K562 (cell line): Measurements from ENCODE around the gene NRXN3. TPM values are rescaled to one million over a fixed set of nuclear protein-coding genes. Genes with fewer than 3 reads are reported as not detected.

Experiments
- ATAC-seq: fragments of 200-7000 bp; cut with Tn5 transposase; 3 replicates; pipeline ENCODE4 v1.9.1; 2020; ENCODE audit warnings: moderate library complexity
- BruUV-seq: library from RNA; stranded (reverse); fragments of 400-500 nt; replicated peaks from 2 replicates; lab custom pipeline; 2021; lab: Mats Ljungman, UMichigan
- CTCF ChIA-PET: fragments of 300-600 bp; formaldehyde crosslinking; extraction: SDS; loops from one replicate; lab custom pipeline; 2021; ENCODE audit warnings: low intra/inter-chr PET ratio; lab: Yijun Ruan, JAX
- POLR2A ChIA-PET: fragments of 300-600, 350-650 bp; sonication (Branson Sonifier 250); formaldehyde crosslinking; extraction: SDS; loops from one replicate; lab custom pipeline; 2021; ENCODE audit warnings: antibody characterized with exemption, inconsistent platforms; lab: Yijun Ruan, JAX
- DNase-seq, 4 experiments: peaks; one replicate each; pipeline versions ENCODE4 v3.0.0 to v3.0.0-alpha.2; 2011 to 2018; ENCODE audit warnings: low spot score in 3 of 4, mixed read lengths in 3 of 4; ENCODE audit errors: extremely low read depth in 1 of 4
- FAIRE-seq: peaks from 2 replicates; lab custom pipeline; 2011; peaks lifted over from hg19 to GRCh38; lab: Jason Lieb, UNC
- H2AFZ ChIP-seq: 2 replicates; pipeline ENCODE4 v1.6.0; 2011; ENCODE audit warnings: low read depth, low read length, control low read depth, inconsistent platforms
- H3K27ac ChIP-seq: fragments of 200-600 bp; 3 replicates; pipeline ENCODE4 v1.8.0; 2011; ENCODE audit warnings: low read depth, mild to moderate bottlenecking, control low read depth, inconsistent platforms, low read length, moderate library complexity, mixed read lengths; ENCODE audit errors: extremely low read depth
- H3K27me3 ChIP-seq, 2 experiments: fragments of 300-600 bp in 1 of 2; 2 replicates in 1 of 2; 3 replicates in 1 of 2; pipeline versions ENCODE4 v1.6.0 to v1.8.0; 2011; ENCODE audit warnings: inconsistent platforms in 2 of 2, low read length in 2 of 2, mild to moderate bottlenecking in 1 of 2, mixed read lengths in 1 of 2, moderate library complexity in 1 of 2; ENCODE audit not compliant: control insufficient read depth in 2 of 2, insufficient read depth in 2 of 2
- H3K36me3 ChIP-seq: fragments of 300-600 bp; 3 replicates; pipeline ENCODE4 v1.8.0; 2011; ENCODE audit warnings: mild to moderate bottlenecking, low read length, inconsistent platforms; ENCODE audit not compliant: control insufficient read depth, insufficient read depth
- H3K4me1 ChIP-seq, 2 experiments: fragments of 200-600 bp in 1 of 2; replicated peaks in 1 of 2; 2 replicates in 1 of 2; 3 replicates in 1 of 2; pipeline versions ENCODE4 v1.5.1 to v1.8.0; 2011; ENCODE audit warnings: inconsistent platforms in 2 of 2, low read length in 2 of 2, mild to moderate bottlenecking in 1 of 2, mixed read lengths in 1 of 2, moderate library complexity in 1 of 2; ENCODE audit not compliant: control insufficient read depth in 2 of 2, insufficient read depth in 2 of 2
- H3K4me2 ChIP-seq: 2 replicates; pipeline ENCODE4 v1.6.1; 2011; ENCODE audit warnings: low read length, control low read depth, inconsistent platforms, mixed read lengths; ENCODE audit not compliant: insufficient read depth
- H3K4me3 ChIP-seq: fragments of 200-600 bp; sonication (generic), shearing (Covaris generic); 2 replicates; pipeline ENCODE4 v1.5.1; 2016; ENCODE audit warnings: control low read depth, inconsistent platforms
- H3K79me2 ChIP-seq: fragments of 200-600 bp; 3 replicates; pipeline ENCODE4 v1.8.0; 2011; ENCODE audit warnings: low read length, inconsistent platforms; ENCODE audit not compliant: control insufficient read depth, insufficient read depth
- H3K9ac ChIP-seq, 2 experiments: 2 replicates each; pipeline versions ENCODE4 v1.6.0 to v1.6.1; 2011; ENCODE audit warnings: low read depth in 2 of 2, low read length in 2 of 2, control low read depth in 1 of 2, inconsistent platforms in 1 of 2, mild to moderate bottlenecking in 1 of 2, mixed read lengths in 1 of 2; ENCODE audit not compliant: insufficient read depth in 1 of 2
- H3K9me1 ChIP-seq: one replicate; pipeline ENCODE4 v1.6.0; 2011; ENCODE audit warnings: inconsistent platforms, mild to moderate bottlenecking, low read length, moderate library complexity; ENCODE audit not compliant: control insufficient read depth, insufficient read depth
- H3K9me3 ChIP-seq: replicated peaks from 2 replicates; pipeline ENCODE4 v1.5.1; 2011; ENCODE audit warnings: low read depth, low read length, inconsistent platforms; ENCODE audit not compliant: control insufficient read depth, insufficient read depth
- H4K20me1 ChIP-seq: replicated peaks from 2 replicates; pipeline ENCODE4 v1.6.1; 2011; ENCODE audit warnings: low read length, inconsistent platforms, mixed read lengths; ENCODE audit not compliant: control insufficient read depth, insufficient read depth
- ZNF584 ChIP-seq: fragments of 200-800 bp; sonication (Bioruptor generic); IDR thresholded peaks from 2 replicates; pipeline ENCODE4 v1.6.1; 2016; ENCODE audit warnings: low read depth, mild to moderate bottlenecking, missing genetic modification characterization, missing compliant biosample characterization
- WGBS: fragments of 100-300 bp; shearing (Covaris generic); methylation state at CpG from one replicate; pipeline ENCODE4 v1.1.6; 2016; ENCODE audit warnings: low coverage, mixed read lengths; ENCODE audit not compliant: insufficient coverage; ENCODE audit errors: missing lambda C conversion rate; 5-methylcytosine and 5-hydroxymethylcytosine counted together
- in situ Hi-C: fragments of 300-500 bp; cut with MboI; formaldehyde crosslinking; loops from 4 replicates; pipeline ENCODE4 v1.15.0; 2018; ENCODE audit warnings: inconsistent platforms, mixed read lengths
- intact Hi-C: fragments of 100-400 bp; cut with micrococcal nuclease; formaldehyde crosslinking; loops from 2 replicates; pipeline ENCODE4 v1.14.2; 2022
- polyA plus RNA-seq, 8 experiments: library from polyadenylated mRNA; depleted of rRNA in 4 of 8; stranded (reverse) in 5 of 8; unstranded in 3 of 8; fragments of >200 nt; fragmentation: Nextera tagmentation in 2 of 8; fragmentation: Illumina TruSeq in 1 of 8; extraction: Ambion mirVana in 2 of 8; extraction: Trizol in 1 of 8; gene quantifications; 2 replicates each; pipeline versions ENCODE4 v1.2.1 to v1.2.3, GENCODE V29; 2011 to 2014; ENCODE audit warnings: inconsistent platforms in 1 of 8, missing spikeins in 1 of 8
- total RNA-seq, 7 experiments: library from RNA; depleted of rRNA in 6 of 7; stranded (reverse); fragments of >200 nt in 6 of 7; fragmentation: Illumina TruSeq in 2 of 7; extraction: Trizol in 2 of 7; gene quantifications; 2 replicates each; pipeline versions ENCODE4 v1.2.1 to v1.2.3, GENCODE V29; 2011 to 2021; ENCODE audit warnings: low replicate concordance in 1 of 7
- TF ChIP-seq, protein P1 (sequence below), 2 experiments: fragments of 450-650 bp; formaldehyde crosslinking in 1 of 2; IDR thresholded peaks; 2 replicates each; pipeline versions ENCODE4 v1.4.0 to v1.6.1; 2014 to 2020; ENCODE audit warnings: mild to moderate bottlenecking in 2 of 2, borderline replicate concordance in 1 of 2, low read depth in 1 of 2

NRXN3 gene
- total and polyA plus RNA-seq, 9 of the 15 experiments (the other 6 are each of a cell fraction or from before 2014, with no cell fraction given): 0.09 TPM; not detected in 8

DNA sequence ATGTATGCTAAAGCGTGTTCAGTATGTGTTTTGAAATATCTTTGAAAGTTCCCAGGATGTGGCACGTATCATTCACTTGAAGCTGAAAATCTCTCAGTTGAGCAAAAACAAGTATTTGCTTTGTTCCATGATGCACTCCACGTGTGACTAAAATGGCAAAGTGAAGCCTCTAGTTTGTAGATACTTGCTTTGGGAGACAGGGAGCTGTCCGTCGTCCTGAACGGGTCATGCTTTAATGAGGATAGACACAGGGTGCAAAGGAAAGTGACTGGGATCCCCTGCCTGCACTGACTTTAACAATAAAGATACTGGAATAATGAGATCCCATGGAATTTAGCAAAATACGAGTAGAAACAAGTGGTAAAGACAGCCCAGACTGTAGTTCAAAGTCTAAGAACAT is 991.4 kb downstream of the NRXN3 start:
- Histone ChIP-seq H2AFZ (no peak overlapping the region), H3K27ac (no peak overlapping the region), H3K9me1 (no peaks in the 10 kb centered on the region), H3K27me3 (no peaks in the 10 kb centered on the region), H3K4me3 (no peak overlapping the region), H3K36me3 (no peaks in the 10 kb centered on the region), H3K4me2 (no peak overlapping the region), H4K20me1 (no peaks in the 10 kb centered on the region), H3K4me1 (no peaks in the 10 kb centered on the region), H3K79me2 (no peaks in the 10 kb centered on the region), H3K9me3 (no peaks in the 10 kb centered on the region), H3K9ac (no peak overlapping the region)
- DNase-seq: peak in 1 of 4 experiments; percentile 1
- CTCF ChIA-PET: no interaction called here
- TF ChIP-seq, protein P1, sequence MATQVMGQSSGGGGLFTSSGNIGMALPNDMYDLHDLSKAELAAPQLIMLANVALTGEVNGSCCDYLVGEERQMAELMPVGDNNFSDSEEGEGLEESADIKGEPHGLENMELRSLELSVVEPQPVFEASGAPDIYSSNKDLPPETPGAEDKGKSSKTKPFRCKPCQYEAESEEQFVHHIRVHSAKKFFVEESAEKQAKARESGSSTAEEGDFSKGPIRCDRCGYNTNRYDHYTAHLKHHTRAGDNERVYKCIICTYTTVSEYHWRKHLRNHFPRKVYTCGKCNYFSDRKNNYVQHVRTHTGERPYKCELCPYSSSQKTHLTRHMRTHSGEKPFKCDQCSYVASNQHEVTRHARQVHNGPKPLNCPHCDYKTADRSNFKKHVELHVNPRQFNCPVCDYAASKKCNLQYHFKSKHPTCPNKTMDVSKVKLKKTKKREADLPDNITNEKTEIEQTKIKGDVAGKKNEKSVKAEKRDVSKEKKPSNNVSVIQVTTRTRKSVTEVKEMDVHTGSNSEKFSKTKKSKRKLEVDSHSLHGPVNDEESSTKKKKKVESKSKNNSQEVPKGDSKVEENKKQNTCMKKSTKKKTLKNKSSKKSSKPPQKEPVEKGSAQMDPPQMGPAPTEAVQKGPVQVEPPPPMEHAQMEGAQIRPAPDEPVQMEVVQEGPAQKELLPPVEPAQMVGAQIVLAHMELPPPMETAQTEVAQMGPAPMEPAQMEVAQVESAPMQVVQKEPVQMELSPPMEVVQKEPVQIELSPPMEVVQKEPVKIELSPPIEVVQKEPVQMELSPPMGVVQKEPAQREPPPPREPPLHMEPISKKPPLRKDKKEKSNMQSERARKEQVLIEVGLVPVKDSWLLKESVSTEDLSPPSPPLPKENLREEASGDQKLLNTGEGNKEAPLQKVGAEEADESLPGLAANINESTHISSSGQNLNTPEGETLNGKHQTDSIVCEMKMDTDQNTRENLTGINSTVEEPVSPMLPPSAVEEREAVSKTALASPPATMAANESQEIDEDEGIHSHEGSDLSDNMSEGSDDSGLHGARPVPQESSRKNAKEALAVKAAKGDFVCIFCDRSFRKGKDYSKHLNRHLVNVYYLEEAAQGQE (IDR thresholded peaks at IDR 0.05; ENCODE audit: borderline replicate concordance): peak; percentile 41; the same call in 1 of the 2 replicates
- TF ChIP-seq, protein P1 (CRISPR knock-in tag; IDR thresholded peaks at IDR 0.05; ENCODE audit: low read depth): no peak
- no peak for TF ChIP-seq ZNF584
- no peak for FAIRE-seq
- WGBS: 0% methylated on average over 4 of the region's 7 CpGs
- BruUV-seq: no TSS peak
- intact Hi-C loops: no loop called here
- no peak for ATAC-seq
- POLR2A ChIA-PET: no interaction called here
- in situ Hi-C loops: no loop called here
